IPS-11a (cell line): ENCODE results near the gene YPEL3.

Source experiments
- H3K4me3 ChIP-seq: one replicate; pipeline ENCODE4 v1.5.1; 2013; ENCODE audit warnings: low read depth, low read length, control low read depth

The YPEL3 gene

DNA sequence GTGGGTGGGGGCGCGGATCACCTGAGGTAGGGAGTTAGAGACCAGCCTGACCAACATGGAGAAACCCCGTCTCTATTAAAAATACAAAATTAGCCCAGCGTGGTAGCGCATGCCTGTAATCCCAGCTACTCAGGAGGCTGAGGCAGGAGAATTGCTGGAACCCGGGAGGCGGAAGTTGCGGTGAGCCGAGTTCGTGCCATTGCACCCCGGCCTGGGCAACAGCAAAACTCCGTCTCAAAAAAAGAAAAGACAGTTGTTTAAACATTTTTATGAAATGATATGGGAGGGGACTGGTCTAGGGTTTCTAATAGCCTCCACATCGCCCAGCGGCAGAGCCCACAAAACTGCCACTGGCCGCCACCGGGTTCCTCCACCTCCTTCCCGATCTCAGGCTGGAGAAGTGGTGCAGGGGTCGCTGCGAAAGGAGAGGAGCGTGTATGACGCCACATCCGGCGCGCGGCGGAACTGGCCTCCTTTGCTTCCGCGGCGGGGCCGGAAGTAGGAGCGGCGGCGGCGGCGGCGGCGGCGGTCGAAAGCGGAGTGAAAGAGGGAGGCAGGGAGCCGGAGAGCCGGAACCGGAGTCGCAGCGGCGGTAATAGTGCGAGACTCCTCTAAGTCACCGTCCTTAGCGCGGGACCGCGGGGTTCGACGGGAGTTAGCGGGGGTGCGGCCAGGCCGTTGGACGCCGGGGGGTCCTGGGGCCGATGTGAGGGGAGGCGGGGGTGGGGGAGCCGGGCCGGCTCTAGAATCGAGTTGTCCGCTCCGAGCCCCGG is 20.3 kb downstream of the YPEL3 start, which contains the start of gene PPP4C:
PPP4C (plus strand) TSS at position 492 of the 773 bp plus-strand sequence. CDS start 384 bp downstream, outside the sequence.
- H3K4me3 ChIP-seq = peak within 1 kb of the TSS; percentile 92

DNA sequence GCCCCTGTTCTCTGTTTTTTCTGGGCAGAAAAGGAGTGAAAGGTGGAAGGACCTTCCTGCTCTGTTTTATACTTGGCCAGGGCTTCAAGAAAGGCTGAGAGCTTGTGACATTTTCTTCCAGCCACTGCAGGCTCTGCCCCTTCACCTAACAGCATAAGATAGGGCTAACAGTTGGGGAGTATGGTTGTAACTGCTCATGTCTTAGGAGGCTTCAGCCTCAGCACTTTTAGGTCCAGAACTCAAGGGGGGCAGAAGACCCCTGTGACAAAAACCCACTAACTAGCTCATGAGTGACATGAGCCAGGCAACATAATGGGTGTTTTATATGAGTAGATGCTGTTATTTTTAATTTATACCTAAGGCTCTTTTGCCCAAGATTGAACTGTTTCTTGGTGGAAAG is 25.5 kb downstream of the YPEL3 start:
- no peak overlapping the region for H3K4me3 ChIP-seq

- no peak overlapping the region for H3K4me3 ChIP-seq
These were observed 26.2 kb downstream of the YPEL3 start for GRCh38 chr16:30069611-30070462.

DNA sequence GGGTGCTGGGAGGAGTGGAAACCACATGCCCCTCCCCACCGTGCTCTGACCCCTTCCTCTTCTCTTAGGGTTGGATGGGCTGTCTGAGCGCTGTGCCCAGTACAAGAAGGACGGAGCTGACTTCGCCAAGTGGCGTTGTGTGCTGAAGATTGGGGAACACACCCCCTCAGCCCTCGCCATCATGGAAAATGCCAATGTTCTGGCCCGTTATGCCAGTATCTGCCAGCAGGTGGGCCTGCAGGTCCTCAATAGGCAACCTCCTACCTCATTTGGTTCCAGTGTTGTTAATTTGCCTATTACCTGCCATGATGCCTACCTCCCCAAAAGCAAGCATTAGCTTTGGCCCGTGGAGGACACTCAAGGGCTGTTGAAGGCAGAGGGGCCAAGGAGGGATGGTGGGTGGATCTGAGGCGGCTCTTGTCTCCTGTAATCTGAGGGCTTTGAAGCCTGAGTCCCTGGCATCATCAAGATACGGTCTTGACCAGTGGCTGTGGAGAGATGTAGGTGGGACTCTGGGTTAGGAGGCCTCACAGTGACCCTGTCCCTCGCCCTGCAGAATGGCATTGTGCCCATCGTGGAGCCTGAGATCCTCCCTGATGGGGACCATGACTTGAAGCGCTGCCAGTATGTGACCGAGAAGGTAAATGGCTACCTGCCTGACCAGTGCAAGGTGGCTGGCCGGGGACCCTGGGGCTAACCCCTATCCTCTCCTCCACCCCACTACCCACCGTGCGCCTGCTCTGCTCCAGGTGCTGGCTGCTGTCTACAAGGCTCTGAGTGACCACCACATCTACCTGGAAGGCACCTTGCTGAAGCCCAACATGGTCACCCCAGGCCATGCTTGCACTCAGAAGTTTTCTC is 27.0 kb downstream of the YPEL3 start:
- no peak overlapping the region for H3K4me3 ChIP-seq

- no peak overlapping the region for H3K4me3 ChIP-seq
These were observed 27.7 kb downstream of the YPEL3 start for GRCh38 chr16:30068333-30068732.

GRCh38 chr16:30067584-30067916 is 28.5 kb downstream of the YPEL3 start:
- H3K4me3 ChIP-seq = no peak overlapping the region

DNA sequence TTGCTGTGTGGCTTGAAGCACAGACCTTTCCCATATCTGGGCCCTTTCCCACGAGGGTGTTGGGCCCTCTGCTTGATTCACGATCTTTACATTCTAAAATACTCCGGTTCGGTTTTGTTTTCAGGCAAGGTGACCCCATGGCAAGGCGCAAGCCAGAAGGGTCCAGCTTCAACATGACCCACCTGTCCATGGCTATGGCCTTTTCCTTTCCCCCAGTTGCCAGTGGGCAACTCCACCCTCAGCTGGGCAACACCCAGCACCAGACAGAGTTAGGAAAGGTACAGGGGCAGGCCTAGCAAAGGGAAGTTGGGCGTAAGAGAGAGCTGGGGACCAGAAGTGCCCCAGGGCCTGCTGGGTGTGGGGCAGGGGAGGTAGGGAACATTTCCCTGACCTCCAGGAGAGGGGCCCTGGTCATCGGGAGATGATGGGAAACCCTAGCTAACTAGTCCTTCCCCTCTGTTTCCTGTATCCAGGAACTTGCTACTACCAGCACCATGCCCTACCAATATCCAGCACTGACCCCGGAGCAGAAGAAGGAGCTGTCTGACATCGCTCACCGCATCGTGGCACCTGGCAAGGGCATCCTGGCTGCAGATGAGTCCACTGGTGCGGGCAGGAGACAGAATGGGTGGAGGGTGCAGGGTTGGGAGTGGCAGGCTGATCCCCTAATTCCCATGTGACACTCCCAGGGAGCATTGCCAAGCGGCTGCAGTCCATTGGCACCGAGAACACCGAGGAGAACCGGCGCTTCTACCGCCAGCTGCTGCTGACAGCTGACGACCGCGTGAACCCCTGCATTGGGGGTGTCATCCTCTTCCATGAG is 29.0 kb downstream of the YPEL3 start:
- peak overlapping the region; percentile 97 for H3K4me3 ChIP-seq

DNA sequence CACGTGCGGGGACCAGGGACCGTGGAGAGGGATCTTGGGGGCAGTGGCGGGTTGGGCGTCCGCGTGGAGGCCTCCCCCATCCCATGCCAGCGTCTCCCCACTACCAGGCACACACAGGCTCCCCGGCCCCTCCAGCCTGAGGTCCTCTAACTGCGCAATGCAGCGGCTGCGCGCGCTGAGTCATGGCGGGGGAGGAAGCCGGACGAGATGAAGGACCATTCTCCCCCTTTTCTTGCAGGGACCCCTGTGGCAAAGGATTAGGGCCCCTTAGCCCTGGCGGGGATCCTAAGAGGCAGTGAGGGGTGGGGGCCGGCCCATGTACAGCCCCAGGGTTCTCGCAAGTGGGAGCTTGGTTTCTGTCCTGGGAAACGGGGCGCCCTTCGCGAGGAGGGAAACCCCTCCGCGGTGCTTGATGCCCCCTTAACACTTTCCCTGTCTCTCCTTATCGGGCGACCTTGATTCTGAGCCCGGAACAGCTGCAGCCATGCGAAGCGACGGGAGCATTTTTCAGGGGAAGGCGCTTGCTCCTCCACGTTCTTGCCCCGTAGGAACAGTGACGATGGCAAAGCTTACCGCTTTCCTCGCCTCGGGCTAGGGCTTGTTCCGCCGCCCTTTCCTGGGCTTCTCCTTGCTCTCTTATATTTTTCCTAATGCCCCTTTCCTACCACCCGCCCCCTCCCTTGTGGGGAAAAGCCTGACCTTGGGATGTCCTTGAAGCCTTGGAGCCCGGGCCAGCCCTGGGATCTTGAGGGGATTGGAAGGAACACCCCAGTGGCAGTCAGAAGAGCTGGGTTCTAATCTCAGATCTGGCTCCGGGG is 29.9 kb downstream of the YPEL3 start:
- peak overlapping the region; percentile 97 for H3K4me3 ChIP-seq

DNA sequence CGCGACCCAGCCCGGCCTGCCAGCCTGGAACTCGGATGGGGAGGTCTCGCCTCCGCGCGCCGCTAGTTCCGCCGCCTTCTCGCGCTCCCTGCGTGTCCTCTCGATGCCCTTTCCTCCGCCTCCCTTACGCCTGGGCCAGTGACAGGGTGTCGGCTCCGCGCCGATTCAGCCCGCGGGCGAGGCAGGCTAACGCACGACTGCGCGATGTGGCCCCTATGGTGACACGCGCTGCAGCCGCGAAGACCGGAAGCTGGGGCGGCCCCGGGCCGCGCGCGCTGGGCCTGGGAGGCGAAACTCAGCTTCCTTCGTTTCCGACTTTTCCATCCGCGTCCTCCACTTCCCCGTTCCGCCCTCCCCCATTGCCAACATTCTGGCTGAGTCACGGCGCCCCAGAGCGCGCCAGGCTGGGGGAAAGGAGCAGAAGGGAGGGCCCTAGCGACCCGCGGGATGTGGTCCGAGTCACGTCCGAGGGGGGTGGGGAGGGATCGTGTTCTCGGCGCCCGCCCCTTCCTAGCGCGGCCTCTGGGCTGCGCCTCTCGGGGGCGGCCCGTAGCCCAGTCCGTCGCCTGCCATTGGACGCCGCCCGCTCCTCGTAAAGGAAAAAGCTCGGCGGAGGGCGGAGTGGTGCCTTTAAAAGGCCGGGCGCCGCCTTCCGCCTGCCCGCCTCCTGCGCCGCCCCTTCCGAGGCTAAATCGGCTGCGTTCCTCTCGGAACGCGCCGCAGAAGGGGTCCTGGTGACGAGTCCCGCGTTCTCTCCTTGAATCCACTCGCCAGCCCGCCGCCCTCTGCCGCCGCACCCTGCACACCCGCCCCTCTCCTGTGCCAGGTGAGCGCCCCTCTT is 30.7 kb downstream of the YPEL3 start, which contains the start of gene ALDOA:
ALDOA (plus strand) TSS at position 659 of the 841 bp plus-strand sequence. CDS start 1,138 bp downstream, outside the sequence.
- peak within 1 kb of the TSS; percentile 97 for H3K4me3 ChIP-seq

DNA sequence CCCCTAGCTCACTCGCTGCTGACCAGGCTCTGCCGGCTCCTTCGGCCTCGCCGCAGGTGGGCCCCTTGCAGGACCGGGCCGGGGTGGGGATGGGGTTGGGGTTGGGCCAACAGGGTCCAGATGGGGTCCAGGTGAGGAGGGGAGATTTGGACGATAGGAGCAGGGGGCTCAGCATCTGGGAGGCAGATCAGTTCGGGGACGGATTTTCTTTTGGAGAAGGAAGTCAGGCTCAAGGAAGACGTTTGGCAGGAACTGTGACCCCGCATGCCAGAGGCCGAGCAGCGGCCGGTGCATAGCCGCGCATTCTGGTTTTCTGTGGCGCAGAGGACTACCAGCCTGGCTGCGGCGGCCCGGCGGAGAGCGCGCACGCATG is 31.3 kb downstream of the YPEL3 start:
- peak overlapping the region; percentile 77 for H3K4me3 ChIP-seq

- H3K4me3 ChIP-seq = peak overlapping the region; percentile 77
These were observed 31.9 kb downstream of the YPEL3 start for GRCh38 chr16:30063893-30064728.

- H3K4me3 ChIP-seq = no peak overlapping the region
These were observed 32.6 kb downstream of the YPEL3 start for GRCh38 chr16:30063278-30063892.

GRCh38 chr16:30060836-30061554 is 35.0 kb downstream of the YPEL3 start:
- no peak overlapping the region for H3K4me3 ChIP-seq

DNA sequence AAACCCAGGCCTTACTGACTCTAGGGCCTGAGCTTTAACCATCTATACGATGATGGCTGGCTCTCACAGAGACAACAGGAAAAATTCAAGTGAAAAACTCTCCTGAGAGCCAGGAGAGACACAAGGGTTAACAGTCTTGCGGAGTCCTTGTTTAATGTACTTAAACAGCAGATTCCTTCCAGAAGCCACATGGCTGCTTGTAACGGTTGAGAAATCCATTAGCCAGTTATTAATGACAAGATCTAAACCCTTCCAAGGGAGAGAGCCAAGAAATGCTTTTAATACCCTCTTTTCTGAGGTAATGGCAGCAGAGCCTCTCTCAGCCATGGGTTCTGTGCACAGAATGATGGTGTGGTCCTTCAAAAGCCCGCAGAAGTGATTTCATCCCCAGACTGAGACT is 35.7 kb downstream of the YPEL3 start:
- no peak overlapping the region for H3K4me3 ChIP-seq

DNA sequence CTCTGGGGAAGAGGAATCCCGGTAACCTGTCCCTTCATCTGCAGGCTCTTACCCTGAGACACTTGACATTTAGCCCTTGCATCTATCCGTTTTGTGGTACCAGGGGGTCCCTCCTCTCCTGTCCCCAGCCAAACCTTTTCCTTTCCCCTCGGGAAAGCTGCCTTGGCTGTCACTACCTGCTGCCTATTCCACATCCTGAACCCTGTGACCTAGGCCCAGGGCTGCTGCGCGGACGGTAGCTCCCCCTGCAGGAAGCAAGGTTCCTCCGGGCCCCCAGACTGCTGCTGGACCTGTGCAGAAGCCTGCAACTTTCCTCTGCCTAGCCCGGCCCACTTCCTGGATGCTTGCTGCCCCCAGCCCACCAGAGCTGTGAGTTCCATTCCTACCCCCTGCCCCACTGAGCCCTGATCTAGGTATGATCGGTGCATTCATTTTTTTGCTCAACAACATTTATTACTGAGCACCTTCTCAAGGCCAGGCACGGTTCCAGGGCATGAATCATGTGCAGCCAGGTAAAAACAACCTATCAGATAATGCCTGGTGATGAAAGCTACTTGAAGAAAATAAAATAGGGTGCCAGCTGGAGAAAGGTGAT is 41.0 kb downstream of the YPEL3 start:
- H3K4me3 ChIP-seq = no peak overlapping the region

DNA sequence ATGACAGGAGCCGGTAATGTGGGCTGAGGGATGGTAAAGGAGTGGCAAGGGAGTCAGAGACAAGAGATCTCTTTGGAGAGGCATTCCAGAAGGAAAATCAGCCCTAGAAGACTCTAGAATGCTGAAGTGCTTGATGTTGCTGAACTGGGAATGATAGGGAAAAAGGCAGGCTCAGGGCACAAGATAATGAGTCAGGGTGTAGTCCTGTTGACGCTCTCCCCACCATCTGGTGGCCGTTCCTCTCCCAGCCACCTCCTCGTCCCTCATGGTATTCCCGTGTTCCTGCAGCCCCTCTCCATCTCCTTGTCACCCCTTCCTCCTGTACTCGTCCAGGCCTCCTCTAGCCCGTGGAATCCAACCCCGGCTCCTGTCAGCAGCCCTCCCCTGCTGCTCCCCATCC is 41.6 kb downstream of the YPEL3 start:
- no peak overlapping the region for H3K4me3 ChIP-seq
